H54 (cell line): ENCODE measurements around the gene EFS.

Source experiments
- DNase-seq: peaks from one replicate; pipeline ENCODE4 v3.0.0; 2011; ENCODE audit warnings: low spot score, mixed read lengths; ENCODE audit not compliant: insufficient read length
- FAIRE-seq: peaks from 3 replicates; lab custom pipeline; 2011; peaks lifted over from hg19 to GRCh38; lab: Jason Lieb, UNC
- POLR2A ChIP-seq: IDR thresholded peaks from 2 replicates; pipeline ENCODE4 v1.6.1; 2011; ENCODE audit warnings: low read depth, mild to moderate bottlenecking, low read length

EFS gene

GRCh38 chr14:23378612-23379220 is 13.7 kb upstream of the EFS start:
- FAIRE-seq (no peak), DNase-seq (no peak)
- TF ChIP-seq POLR2A = no peak

GRCh38 chr14:23377573-23378563 is 12.9 kb upstream of the EFS start:
- FAIRE-seq (no peak), DNase-seq (no peak)
- no peak for TF ChIP-seq POLR2A

- FAIRE-seq (no peak), DNase-seq (no peak)
- TF ChIP-seq POLR2A = no peak
These were observed 12.2 kb upstream of the EFS start for GRCh38 chr14:23377198-23377550.

GRCh38 chr14:23376482-23377197 is 11.7 kb upstream of the EFS start, which contains the start of gene CMTM5:
CMTM5 (plus strand) TSS chr14:23377046; CDS start chr14:23377252, 206 bp downstream.
- DNase-seq (no peak), FAIRE-seq (no peak)
- TF ChIP-seq POLR2A = no peak

GRCh38 chr14:23375527-23376251 is 10.7 kb upstream of the EFS start:
- DNase-seq = no peak
- no peak for TF ChIP-seq POLR2A
- FAIRE-seq = no peak

- no peak for DNase-seq
- no peak for FAIRE-seq
- TF ChIP-seq POLR2A = no peak
These were observed 8.1 kb upstream of the EFS start for GRCh38 chr14:23373041-23373440.

DNA sequence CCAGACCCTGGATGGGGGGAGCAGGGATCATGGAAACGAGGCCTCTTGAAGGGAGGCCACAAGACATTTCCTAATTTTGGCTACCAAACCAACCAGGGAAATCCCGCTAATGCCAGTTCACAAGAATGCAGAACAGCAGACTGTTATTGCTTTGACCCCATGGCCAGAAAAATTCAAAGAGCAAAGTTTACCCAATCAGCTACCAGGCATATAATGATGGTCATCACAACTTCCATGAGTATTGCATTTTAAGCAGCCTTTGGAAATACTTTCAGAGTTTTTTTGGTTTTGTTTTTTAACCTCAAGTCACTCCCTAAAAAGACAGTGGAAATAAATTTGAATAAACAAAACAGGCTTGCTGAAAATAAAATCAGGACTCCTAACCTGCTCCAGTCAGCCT is 7.5 kb upstream of the EFS start, which contains the start of gene IL25:
Gene IL25, plus strand, starts transcription at position 301 of the 400 bp plus-strand sequence.
- no peak for FAIRE-seq
- TF ChIP-seq POLR2A = no peak
- DNase-seq = no peak

DNA sequence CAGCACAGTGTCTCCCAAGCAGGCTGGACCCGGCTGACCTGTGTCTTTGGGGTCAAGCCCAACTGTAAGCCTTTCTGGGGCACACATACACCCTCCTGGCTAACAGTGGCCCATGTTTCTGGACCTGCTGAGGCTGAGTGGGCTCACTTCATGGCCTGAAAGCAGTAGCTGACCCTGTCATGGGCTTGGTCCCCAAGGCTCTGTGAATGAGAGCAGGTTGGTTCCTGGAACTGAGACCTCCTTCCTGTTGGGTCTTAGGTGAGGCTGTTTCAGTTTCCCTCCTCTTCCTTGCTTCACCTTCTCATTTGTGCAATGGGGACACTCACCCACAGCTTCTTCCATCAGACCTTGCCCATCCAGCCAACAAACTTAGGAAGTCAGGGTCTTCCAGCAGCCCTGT is 6.9 kb upstream of the EFS start:
- DNase-seq (no peak), FAIRE-seq (no peak)
- no peak for TF ChIP-seq POLR2A

DNA sequence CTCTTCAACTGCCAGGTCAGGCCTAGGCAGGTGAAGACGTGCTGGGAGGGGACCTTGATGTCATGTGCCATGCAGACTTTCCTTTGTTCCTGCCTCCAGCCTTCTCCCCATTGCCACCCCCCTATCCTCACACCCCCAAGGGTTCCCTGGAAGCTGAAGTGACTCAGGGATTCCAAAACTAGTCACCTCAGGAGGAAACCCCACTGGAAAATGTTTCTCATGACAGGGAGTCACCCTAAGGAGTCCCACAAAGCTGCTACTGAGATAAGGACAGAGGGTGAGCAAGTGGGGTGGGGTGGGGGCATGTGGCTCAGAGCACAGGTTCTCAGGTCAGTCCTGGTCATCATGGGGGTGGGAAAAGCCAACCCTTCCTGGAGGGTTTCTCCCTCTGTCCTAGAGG is 5.2 kb upstream of the EFS start:
- DNase-seq (no peak), FAIRE-seq (no peak)
- TF ChIP-seq POLR2A = no peak

DNA sequence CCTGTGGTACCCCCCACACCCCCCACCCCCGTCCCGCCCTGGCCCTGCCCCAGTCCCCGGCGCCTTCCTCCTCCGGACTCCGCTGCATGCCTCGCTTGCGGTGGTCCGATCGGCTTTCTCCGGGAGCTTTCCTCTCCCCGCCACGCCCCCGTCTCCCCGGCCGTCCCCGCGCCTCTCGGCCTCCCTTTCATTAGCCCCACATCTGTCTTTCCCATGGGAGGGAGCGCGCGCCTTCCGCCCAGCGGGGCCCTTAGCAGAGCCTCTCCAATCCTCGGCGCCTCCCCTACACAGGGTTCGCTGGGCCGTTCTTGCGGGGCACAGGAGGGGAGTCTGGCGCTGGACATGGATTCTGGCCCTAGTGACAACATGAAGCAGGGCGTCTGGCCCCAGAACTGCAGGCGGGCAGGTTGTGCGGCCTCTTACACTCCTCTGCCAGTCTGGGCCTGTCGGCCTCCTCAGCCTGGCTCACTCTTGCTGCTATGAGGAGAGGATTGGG is 1.5 kb upstream of the EFS start:
- DNase-seq (no peak), FAIRE-seq (no peak)
- no peak for TF ChIP-seq POLR2A

DNA sequence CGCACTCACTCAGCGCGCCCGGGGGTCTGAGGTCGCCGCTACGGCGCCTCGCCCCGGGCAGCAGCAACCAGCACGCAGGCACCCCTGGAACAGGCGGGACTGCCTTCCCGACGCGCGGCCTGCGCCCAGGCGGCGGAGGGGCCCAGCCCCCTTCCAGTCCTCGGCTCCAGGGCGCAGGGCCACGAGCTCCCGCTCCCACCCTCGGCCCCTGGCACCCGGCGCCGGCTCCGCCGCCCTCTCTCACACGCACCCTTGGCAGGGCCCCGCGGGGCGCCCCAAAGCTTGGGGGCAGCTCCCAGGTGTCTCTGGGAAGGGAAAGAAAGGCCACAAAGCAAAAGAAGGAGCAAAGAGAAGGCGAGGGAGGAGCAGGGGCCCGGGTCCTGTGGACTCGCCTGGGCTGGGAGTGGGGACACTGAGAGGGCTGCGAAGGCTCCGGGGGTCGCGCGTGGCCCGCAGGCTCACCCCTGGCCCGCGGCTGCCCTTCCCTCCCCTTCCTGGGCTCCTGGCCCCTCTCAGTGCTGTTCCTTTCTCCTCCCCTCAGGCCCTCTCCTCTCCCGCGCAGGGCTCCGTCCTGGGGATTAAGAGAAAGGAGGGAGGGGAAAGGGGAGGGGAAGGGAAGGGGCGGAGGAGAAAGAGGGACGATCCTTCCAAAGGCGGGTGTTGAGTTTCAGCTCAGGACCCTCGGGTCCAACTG is 907 bp upstream of the EFS start:
- FAIRE-seq (no peak), DNase-seq (no peak)
- no peak for TF ChIP-seq POLR2A

DNA sequence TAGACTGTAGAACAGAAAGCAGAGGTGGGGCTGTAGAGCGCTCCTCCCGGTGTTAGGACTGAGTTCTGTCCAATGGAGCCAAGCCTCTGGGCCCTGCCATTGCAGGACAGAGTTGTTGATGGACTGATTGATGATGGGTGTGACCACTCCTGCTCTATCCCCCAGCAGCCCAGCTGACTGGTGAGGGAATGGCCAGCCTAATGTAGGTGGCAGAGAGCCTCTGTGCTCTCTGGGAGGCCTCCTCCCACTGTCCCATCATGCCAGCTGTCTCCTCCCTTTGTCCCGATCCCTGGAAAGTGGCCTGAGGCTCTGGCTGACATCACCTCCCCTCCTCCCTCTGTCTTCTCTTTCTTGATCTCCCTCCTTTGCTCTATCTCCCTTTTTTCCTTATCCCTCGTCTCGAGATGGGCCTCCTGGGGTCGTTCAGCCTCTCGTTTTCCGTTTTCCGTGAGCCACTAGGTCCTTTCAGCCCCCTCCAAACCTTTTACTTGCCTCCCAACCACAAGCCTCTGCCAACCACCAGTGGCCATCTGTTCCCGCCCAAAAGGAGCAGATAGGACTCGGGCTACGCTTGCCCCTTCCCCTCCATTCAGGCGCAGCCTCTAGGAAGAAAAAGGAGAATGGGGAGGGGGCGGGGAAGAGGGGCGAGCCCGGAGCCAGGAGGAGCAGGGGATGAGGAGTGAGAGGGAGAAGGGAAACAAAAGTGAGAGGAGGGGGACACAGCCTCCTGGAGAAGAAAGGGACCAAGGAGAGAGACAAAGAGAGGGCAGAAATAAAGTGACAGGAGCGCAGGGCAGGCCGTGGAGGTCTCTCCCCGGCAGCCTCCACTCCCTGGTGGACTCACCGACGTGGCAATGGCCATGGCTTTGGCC is 572 bp downstream of the EFS start:
- TF ChIP-seq POLR2A = no peak
- FAIRE-seq (no peak), DNase-seq (no peak)

- FAIRE-seq (no peak), DNase-seq (no peak)
- TF ChIP-seq POLR2A = no peak
These were observed 2.8 kb downstream of the EFS start for GRCh38 chr14:23362200-23362599.
